HepG2 (cell line): Measurements from ENCODE around the gene SDC4. TPM values are rescaled to one million over a fixed set of nuclear protein-coding genes. Genes with fewer than 3 reads are reported as not detected.

ENCODE experiments used
- CHD2 ChIP-seq: IDR thresholded peaks from 2 replicates; pipeline ENCODE4 v1.6.1; 2011; ENCODE audit warnings: low read depth, low read length, improper control_type of control experiment
- ETS1 ChIP-seq: sonication (generic); formaldehyde crosslinking; IDR thresholded peaks from 2 replicates; pipeline ENCODE4 v1.4.0; 2020; ENCODE audit warnings: missing genetic modification reagents
- HDAC2 ChIP-seq: sonication (generic); formaldehyde crosslinking; IDR thresholded peaks from 2 replicates; pipeline ENCODE4 v1.4.0; 2020; ENCODE audit warnings: missing genetic modification reagents
- HOXA3 ChIP-seq: sonication (generic); formaldehyde crosslinking; IDR thresholded peaks from 2 replicates; pipeline ENCODE4 v1.5.0; 2020; ENCODE audit warnings: missing genetic modification reagents
- MAX ChIP-seq: IDR thresholded peaks from 2 replicates; pipeline ENCODE4 v1.6.1; 2012; ENCODE audit warnings: inconsistent platforms
- MLLT10 ChIP-seq: sonication (generic); formaldehyde crosslinking; IDR thresholded peaks from 2 replicates; pipeline ENCODE4 v1.4.0; 2020; ENCODE audit warnings: missing genetic modification reagents
- MTA1 ChIP-seq: sonication (generic); formaldehyde crosslinking; IDR thresholded peaks from 2 replicates; pipeline ENCODE4 v1.4.0; 2020; ENCODE audit warnings: missing genetic modification reagents, mild to moderate bottlenecking, borderline replicate concordance
- MXD1 ChIP-seq: sonication (generic); formaldehyde crosslinking; IDR thresholded peaks from 2 replicates; pipeline ENCODE4 v1.4.0; 2020; ENCODE audit warnings: mild to moderate bottlenecking, missing genetic modification reagents
- RARA ChIP-seq: IDR thresholded peaks from 2 replicates; pipeline ENCODE4 v1.6.1; 2016; ENCODE audit warnings: missing genetic modification reagents, missing compliant biosample characterization
- SALL2 ChIP-seq: sonication (generic); formaldehyde crosslinking; IDR thresholded peaks from 2 replicates; pipeline ENCODE4 v1.8.1; 2023; ENCODE audit warnings: mild to moderate bottlenecking, missing genetic modification reagents, inconsistent platforms
- ZIK1 ChIP-seq: sonication (generic); formaldehyde crosslinking; IDR thresholded peaks from 2 replicates; pipeline ENCODE4 v1.5.0; 2020; ENCODE audit warnings: mild to moderate bottlenecking, low read depth, missing genetic modification reagents, borderline replicate concordance
- ZNF547 ChIP-seq: sonication (generic); formaldehyde crosslinking; IDR thresholded peaks from 2 replicates; pipeline ENCODE4 v1.5.1; 2020; ENCODE audit warnings: mild to moderate bottlenecking, missing genetic modification reagents
- ZNF563 ChIP-seq: sonication (generic); formaldehyde crosslinking; IDR thresholded peaks from 2 replicates; pipeline ENCODE4 v1.8.0; 2022; ENCODE audit warnings: mild to moderate bottlenecking, moderate library complexity, missing genetic modification reagents
- ZNF629 ChIP-seq: sonication (generic); formaldehyde crosslinking; conservative IDR thresholded peaks from 2 replicates; pipeline ENCODE4 v1.5.0; 2020; ENCODE audit warnings: missing genetic modification reagents
- ZNF737 ChIP-seq: sonication (generic); formaldehyde crosslinking; IDR thresholded peaks from 2 replicates; pipeline ENCODE4 v1.5.0; 2020; ENCODE audit warnings: missing genetic modification reagents, mild to moderate bottlenecking, borderline replicate concordance
- polyA plus RNA-seq, 8 experiments: library from polyadenylated mRNA; depleted of rRNA in 3 of 8; stranded (reverse) in 7 of 8; unstranded in 1 of 8; fragments of >200 nt; fragmentation: Illumina TruSeq in 4 of 8; extraction: Trizol in 4 of 8; gene quantifications; 2 replicates each; pipeline versions ENCODE4 v1.2.1 to v1.2.3, GENCODE V29; 2011 to 2016; ENCODE audit warnings: low read depth in 4 of 8, missing spikeins in 1 of 8, mixed read lengths in 1 of 8; ENCODE audit not compliant: insufficient read depth in 1 of 8
- total RNA-seq, 5 experiments: library from RNA; depleted of rRNA; stranded (reverse); fragments of >200 nt; fragmentation: Illumina TruSeq; extraction: Trizol; gene quantifications; 2 replicates each; pipeline ENCODE4 v1.2.3, GENCODE V29; 2016; ENCODE audit warnings: low read depth in 1 of 5
- TF ChIP-seq, protein P1 (sequence below): sonication (generic); formaldehyde crosslinking; IDR thresholded peaks from 2 replicates; pipeline ENCODE4 v1.8.1; 2023; ENCODE audit warnings: missing genetic modification reagents, mild to moderate bottlenecking, borderline replicate concordance
- TF ChIP-seq, protein P2 (sequence below): IDR thresholded peaks from 2 replicates; pipeline ENCODE4 v1.6.1; 2016; ENCODE audit warnings: missing genetic modification reagents, missing compliant biosample characterization
- TF ChIP-seq, protein P3 (sequence below): sonication (generic); formaldehyde crosslinking; IDR thresholded peaks from 2 replicates; pipeline ENCODE4 v1.5.0; 2020; ENCODE audit warnings: mild to moderate bottlenecking, missing genetic modification reagents, borderline replicate concordance
- TF ChIP-seq, protein P4 (sequence below): sonication (generic); formaldehyde crosslinking; IDR thresholded peaks from 2 replicates; pipeline ENCODE4; 2020; ENCODE audit warnings: missing genetic modification reagents, mild to moderate bottlenecking, borderline replicate concordance

SDC4 gene
- total and polyA plus RNA-seq, 2 of the 13 experiments (the other 11 are each of a cell fraction or from before 2014, with no cell fraction given): 49.0 to 65.1 TPM

DNA sequence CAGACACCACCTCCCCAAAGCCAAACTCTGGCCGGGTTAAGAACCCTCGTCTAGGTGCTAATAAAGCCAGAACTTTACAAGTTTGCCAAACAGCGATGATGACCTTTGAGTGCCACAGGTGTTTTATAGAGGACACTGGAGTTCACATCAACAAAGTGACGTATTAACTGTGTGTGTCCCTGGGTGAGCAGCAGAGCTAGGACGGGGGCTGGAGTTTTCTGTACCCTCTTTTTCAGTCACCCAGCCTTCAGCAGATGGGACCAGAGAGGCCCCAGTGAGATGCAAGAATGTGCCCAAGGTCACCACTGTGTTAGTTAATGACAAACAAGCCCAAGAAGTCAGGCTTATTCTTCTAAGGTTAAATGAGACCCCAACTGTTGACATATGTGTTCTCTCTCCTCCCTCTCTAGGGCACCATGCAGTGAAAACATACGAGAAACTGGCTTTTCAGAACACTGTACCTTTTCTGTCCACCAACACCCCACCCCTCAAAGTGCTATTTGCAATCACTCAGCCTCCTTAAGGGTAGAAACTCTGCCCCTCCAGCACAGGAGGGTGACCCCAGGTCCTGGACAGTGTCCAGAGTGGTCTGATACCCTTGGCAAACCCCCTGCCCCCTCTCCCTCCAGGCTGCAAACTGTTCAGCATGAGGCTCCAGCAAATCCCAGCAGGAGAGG, 5.2 kb downstream of the SDC4 start (continued):
- 0 out of 2 replicates have a peak, but pooled peaks have one; percentile 4 for TF ChIP-seq ZIK1
- TF ChIP-seq, protein P1, sequence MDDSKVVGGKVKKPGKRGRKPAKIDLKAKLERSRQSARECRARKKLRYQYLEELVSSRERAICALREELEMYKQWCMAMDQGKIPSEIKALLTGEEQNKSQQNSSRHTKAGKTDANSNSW (CRISPR knock-in tag): no peak
- TF ChIP-seq CHD2: 0 out of 2 replicates have a peak, but pooled peaks have one; percentile 11
- TF ChIP-seq, protein P2, sequence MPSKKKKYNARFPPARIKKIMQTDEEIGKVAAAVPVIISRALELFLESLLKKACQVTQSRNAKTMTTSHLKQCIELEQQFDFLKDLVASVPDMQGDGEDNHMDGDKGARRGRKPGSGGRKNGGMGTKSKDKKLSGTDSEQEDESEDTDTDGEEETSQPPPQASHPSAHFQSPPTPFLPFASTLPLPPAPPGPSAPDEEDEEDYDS (CRISPR knock-in tag): no peak
- no peak for TF ChIP-seq ZNF547 (CRISPR knock-in tag)
- TF ChIP-seq ZNF563 (CRISPR knock-in tag): 0 out of 2 replicates have a peak, but pooled peaks have one; percentile 10
- TF ChIP-seq, protein P3, sequence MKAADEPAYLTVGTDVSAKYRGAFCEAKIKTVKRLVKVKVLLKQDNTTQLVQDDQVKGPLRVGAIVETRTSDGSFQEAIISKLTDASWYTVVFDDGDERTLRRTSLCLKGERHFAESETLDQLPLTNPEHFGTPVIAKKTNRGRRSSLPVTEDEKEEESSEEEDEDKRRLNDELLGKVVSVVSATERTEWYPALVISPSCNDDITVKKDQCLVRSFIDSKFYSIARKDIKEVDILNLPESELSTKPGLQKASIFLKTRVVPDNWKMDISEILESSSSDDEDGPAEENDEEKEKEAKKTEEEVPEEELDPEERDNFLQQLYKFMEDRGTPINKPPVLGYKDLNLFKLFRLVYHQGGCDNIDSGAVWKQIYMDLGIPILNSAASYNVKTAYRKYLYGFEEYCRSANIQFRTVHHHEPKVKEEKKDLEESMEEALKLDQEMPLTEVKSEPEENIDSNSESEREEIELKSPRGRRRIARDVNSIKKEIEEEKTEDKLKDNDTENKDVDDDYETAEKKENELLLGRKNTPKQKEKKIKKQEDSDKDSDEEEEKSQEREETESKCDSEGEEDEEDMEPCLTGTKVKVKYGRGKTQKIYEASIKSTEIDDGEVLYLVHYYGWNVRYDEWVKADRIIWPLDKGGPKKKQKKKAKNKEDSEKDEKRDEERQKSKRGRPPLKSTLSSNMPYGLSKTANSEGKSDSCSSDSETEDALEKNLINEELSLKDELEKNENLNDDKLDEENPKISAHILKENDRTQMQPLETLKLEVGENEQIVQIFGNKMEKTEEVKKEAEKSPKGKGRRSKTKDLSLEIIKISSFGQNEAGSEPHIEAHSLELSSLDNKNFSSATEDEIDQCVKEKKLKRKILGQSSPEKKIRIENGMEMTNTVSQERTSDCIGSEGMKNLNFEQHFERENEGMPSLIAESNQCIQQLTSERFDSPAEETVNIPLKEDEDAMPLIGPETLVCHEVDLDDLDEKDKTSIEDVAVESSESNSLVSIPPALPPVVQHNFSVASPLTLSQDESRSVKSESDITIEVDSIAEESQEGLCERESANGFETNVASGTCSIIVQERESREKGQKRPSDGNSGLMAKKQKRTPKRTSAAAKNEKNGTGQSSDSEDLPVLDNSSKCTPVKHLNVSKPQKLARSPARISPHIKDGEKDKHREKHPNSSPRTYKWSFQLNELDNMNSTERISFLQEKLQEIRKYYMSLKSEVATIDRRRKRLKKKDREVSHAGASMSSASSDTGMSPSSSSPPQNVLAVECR (CRISPR knock-in tag): no peak
- peak; percentile 45 for TF ChIP-seq ZNF629 (CRISPR knock-in tag)
- no peak for TF ChIP-seq MLLT10
- no peak for TF ChIP-seq ZNF737 (CRISPR knock-in tag)
- TF ChIP-seq, protein P4, sequence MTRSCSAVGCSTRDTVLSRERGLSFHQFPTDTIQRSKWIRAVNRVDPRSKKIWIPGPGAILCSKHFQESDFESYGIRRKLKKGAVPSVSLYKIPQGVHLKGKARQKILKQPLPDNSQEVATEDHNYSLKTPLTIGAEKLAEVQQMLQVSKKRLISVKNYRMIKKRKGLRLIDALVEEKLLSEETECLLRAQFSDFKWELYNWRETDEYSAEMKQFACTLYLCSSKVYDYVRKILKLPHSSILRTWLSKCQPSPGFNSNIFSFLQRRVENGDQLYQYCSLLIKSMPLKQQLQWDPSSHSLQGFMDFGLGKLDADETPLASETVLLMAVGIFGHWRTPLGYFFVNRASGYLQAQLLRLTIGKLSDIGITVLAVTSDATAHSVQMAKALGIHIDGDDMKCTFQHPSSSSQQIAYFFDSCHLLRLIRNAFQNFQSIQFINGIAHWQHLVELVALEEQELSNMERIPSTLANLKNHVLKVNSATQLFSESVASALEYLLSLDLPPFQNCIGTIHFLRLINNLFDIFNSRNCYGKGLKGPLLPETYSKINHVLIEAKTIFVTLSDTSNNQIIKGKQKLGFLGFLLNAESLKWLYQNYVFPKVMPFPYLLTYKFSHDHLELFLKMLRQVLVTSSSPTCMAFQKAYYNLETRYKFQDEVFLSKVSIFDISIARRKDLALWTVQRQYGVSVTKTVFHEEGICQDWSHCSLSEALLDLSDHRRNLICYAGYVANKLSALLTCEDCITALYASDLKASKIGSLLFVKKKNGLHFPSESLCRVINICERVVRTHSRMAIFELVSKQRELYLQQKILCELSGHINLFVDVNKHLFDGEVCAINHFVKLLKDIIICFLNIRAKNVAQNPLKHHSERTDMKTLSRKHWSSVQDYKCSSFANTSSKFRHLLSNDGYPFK (CRISPR knock-in tag): no peak
- TF ChIP-seq SALL2 (CRISPR knock-in tag): peak; percentile 68; the same call in 1 of the 2 replicates
- no peak for TF ChIP-seq HDAC2 (CRISPR knock-in tag)
- TF ChIP-seq MTA1 (CRISPR knock-in tag): 0 out of 2 replicates have a peak, but pooled peaks have one; percentile 24
- no peak for TF ChIP-seq ETS1
- TF ChIP-seq MXD1 (CRISPR knock-in tag): no peak; the same call in 1 of the 2 replicates
- TF ChIP-seq MAX: 0 out of 2 replicates have a peak, but pooled peaks have one; percentile 6
- peak; percentile 34; the same call in 1 of the 2 replicates for TF ChIP-seq HOXA3 (CRISPR knock-in tag)
- peak; percentile 40; the same call in 1 of the 2 replicates for TF ChIP-seq RARA (CRISPR knock-in tag)
